ENCODE results near the gene SPEG. TPM values are rescaled to one million over a fixed set of nuclear protein-coding genes. Genes with fewer than 3 reads are reported as not detected.

Gene SPEG
- total RNA-seq, 1 donor from 2014 or later: 390 TPM

GRCh38 chr2:219514196-219514761 is 79.6 kb downstream of the SPEG start, which contains the start of gene ASIC4:
TSS of gene ASIC4 (plus strand) at chr2:219514482. CDS start at chr2:219514725, 243 bp downstream.
- H3K4me1 ChIP-seq: peaks cover 0 to 16% of the 10 kb centered on the region in 2 donors
- H3K27ac ChIP-seq: no peak within 1 kb of the TSS
- DNase-seq (ENCODE audit: low spot score in 2 of 2): no peak
- intact Hi-C loops (cut with DNase I): no loop called here
- no peaks in the 10 kb centered on the region for H3K9me3 ChIP-seq
- H3K4me3 ChIP-seq: no peak within 1 kb of the TSS
- H3K27me3 ChIP-seq: peaks cover 27% of the 10 kb centered on the region
- no peaks in the 10 kb centered on the region for H3K36me3 ChIP-seq
- TF ChIP-seq CTCF (IDR thresholded peaks at IDR 0.05): no peak

- intact Hi-C loops (cut with DNase I): no loop called here
- Histone ChIP-seq H3K4me1 (peaks cover 0 to 11% of the 10 kb centered on the region in 2 donors), H3K36me3 (no peaks in the 10 kb centered on the region), H3K27me3 (peaks cover 27% of the 10 kb centered on the region), H3K27ac (no peak overlapping the region), H3K4me3 (no peak overlapping the region), H3K9me3 (no peaks in the 10 kb centered on the region)
- DNase-seq (ENCODE audit: low spot score in 2 of 2): no peak
- no peak for TF ChIP-seq CTCF (IDR thresholded peaks at IDR 0.05)
Measured at GRCh38 chr2:219514836-219515235, 80.2 kb downstream of the SPEG start.

- Histone ChIP-seq H3K27me3 (peaks cover 23% of the 10 kb centered on the region), H3K4me1 (peaks cover 0 to 2% of the 10 kb centered on the region in 2 donors), H3K27ac (no peak overlapping the region), H3K9me3 (no peaks in the 10 kb centered on the region), H3K36me3 (no peaks in the 10 kb centered on the region), H3K4me3 (no peak overlapping the region)
- TF ChIP-seq CTCF (IDR thresholded peaks at IDR 0.05): no peak
- intact Hi-C loops (cut with DNase I): no loop called here
- no peak for DNase-seq (ENCODE audit: low spot score in 2 of 2)
Measured at GRCh38 chr2:219515874-219516629, 81.4 kb downstream of the SPEG start.

- H3K9me3 ChIP-seq: no peaks in the 10 kb centered on the region
- H3K4me1 ChIP-seq: peaks cover 0 to 3% of the 10 kb centered on the region in 2 donors
- no peak for DNase-seq (ENCODE audit: low spot score in 2 of 2)
- peaks cover 23% of the 10 kb centered on the region for H3K27me3 ChIP-seq
- H3K36me3 ChIP-seq: no peaks in the 10 kb centered on the region
- TF ChIP-seq CTCF (IDR thresholded peaks at IDR 0.05): no peak
- H3K27ac ChIP-seq: no peak overlapping the region
- no peak overlapping the region for H3K4me3 ChIP-seq
- intact Hi-C loops (cut with DNase I): no loop called here
Measured at GRCh38 chr2:219516888-219517287, 82.2 kb downstream of the SPEG start.

GRCh38 chr2:219517954-219518778 is 83.5 kb downstream of the SPEG start:
- no peak for DNase-seq (ENCODE audit: low spot score in 2 of 2)
- no peak overlapping the region for H3K4me3 ChIP-seq
- no peaks in the 10 kb centered on the region for H3K9me3 ChIP-seq
- peaks cover 16% of the 10 kb centered on the region for H3K27me3 ChIP-seq
- no peak overlapping the region for H3K27ac ChIP-seq
- intact Hi-C loops (cut with DNase I): no loop called here
- TF ChIP-seq CTCF (IDR thresholded peaks at IDR 0.05): no peak
- H3K4me1 ChIP-seq: peaks cover 4 to 16% of the 10 kb centered on the region in 2 donors
- H3K36me3 ChIP-seq: no peaks in the 10 kb centered on the region
